ENCODE data around the gene CBR1.

GRCh38 chr21:36022427-36023091 is 47.3 kb upstream of the CBR1 start:
- TF ChIP-seq CTCF (conservative IDR thresholded peaks at IDR 0.05; ENCODE audit: low read depth, low read length), result no peak
- no peak for TF ChIP-seq EZH2phosphoT487 (IDR thresholded peaks at IDR 0.05; ENCODE audit: borderline replicate concordance, low read length)

All from PC-3 (cell line).